ENCODE measurements around the gene FLOT1. TPM values are rescaled to one million over a fixed set of nuclear protein-coding genes. Genes with fewer than 3 reads are reported as not detected.

The FLOT1 gene
- total RNA-seq, 1 experiment from 2014 or later: 176 TPM

- BruUV-seq (replicated peaks): no TSS peak
- H3K27ac ChIP-seq (ENCODE audit: low read length): peak overlapping the region; percentile 96
- in situ Hi-C loops (cut with HindIII; ENCODE audit: low pct_unique_long_range_greater_than_20kb, low sequenced_read_pairs): no loop called here
- H3K27me3 ChIP-seq (ENCODE audit: control insufficient read depth, insufficient read depth, low read length): no peaks in the 10 kb centered on the region
- CTCF ChIA-PET: interaction anchor here (0.7 kb wide), 1 partner anchor 44 kb away, joined by 5 read pairs; no protein-coding TSS in a partner anchor
- intact Hi-C loops (cut with micrococcal nuclease; ENCODE audit: unreplicated experiment): loop anchor here (5.0 kb wide), 1 partner anchor 404 kb away; no protein-coding TSS in a partner anchor
- DNase-seq (ENCODE audit: low read depth, low spot score) (no peak), ATAC-seq (no peak)
- no peak for TF ChIP-seq TCF7L2 (IDR thresholded peaks at IDR 0.05; ENCODE audit: low read depth, low read length)
- H3K36me3 ChIP-seq (ENCODE audit: control insufficient read depth, insufficient read depth, low read length): no peaks in the 10 kb centered on the region
- H3K4me3 ChIP-seq (ENCODE audit: low read depth in 2 of 2, low read length in 2 of 2): peak overlapping the region; percentile 85 to 96
- POLR2A ChIA-PET: no interaction called here
- peaks cover 35% of the 10 kb centered on the region for H3K4me1 ChIP-seq (ENCODE audit: control insufficient read depth, insufficient read depth, low read length)
- no peaks in the 10 kb centered on the region for H3K9me3 ChIP-seq (ENCODE audit: control insufficient read depth, insufficient read depth, low read depth, low read length)
Observed at GRCh38 chr6:30683183-30683979, 59.1 kb downstream of the FLOT1 start.

- Histone ChIP-seq H3K27ac (ENCODE audit: low read length) (peak overlapping the region; percentile 96), H3K27me3 (ENCODE audit: control insufficient read depth, insufficient read depth, low read length) (no peaks in the 10 kb centered on the region), H3K4me3 (ENCODE audit: low read depth in 2 of 2, low read length in 2 of 2) (peak overlapping the region; percentile 85 to 96), H3K9me3 (ENCODE audit: control insufficient read depth, insufficient read depth, low read depth, low read length) (no peaks in the 10 kb centered on the region), H3K36me3 (ENCODE audit: control insufficient read depth, insufficient read depth, low read length) (no peaks in the 10 kb centered on the region), H3K4me1 (ENCODE audit: control insufficient read depth, insufficient read depth, low read length) (peaks cover 30% of the 10 kb centered on the region)
- ChIA-PET POLR2A (interaction anchor here (1.0 kb wide), 1 partner anchor 23 kb away, joined by 10 read pairs; no protein-coding TSS in a partner anchor), CTCF (interaction anchor here (0.6 to 1.0 kb wide), 2 partner anchors 19 to 46 kb away, joined by 3 to 4 read pairs; no protein-coding TSS in a partner anchor)
- no TSS peak for BruUV-seq (replicated peaks)
- intact Hi-C loops (cut with micrococcal nuclease; ENCODE audit: unreplicated experiment) (loop anchor here (5.0 kb wide), 1 partner anchor 405 kb away; no protein-coding TSS in a partner anchor), in situ Hi-C loops (cut with HindIII; ENCODE audit: low pct_unique_long_range_greater_than_20kb, low sequenced_read_pairs) (no loop called here)
- DNase-seq (ENCODE audit: low read depth, low spot score) (peak; percentile 52), ATAC-seq (peak; percentile 40)
- TF ChIP-seq SIN3A (IDR thresholded peaks at IDR 0.05; ENCODE audit: borderline replicate concordance, insufficient read depth, low read depth, low read length): no peak
- TF ChIP-seq CTCF (IDR thresholded peaks at IDR 0.05): no peak
- no peak for TF ChIP-seq TCF7L2 (IDR thresholded peaks at IDR 0.05; ENCODE audit: low read depth, low read length)
- peak; percentile 49; the same call in 1 of the 2 replicates for TF ChIP-seq POLR2AphosphoS5 (IDR thresholded peaks at IDR 0.05; ENCODE audit: low read depth, low read length)
Observed at GRCh38 chr6:30682143-30683117, 60.1 kb downstream of the FLOT1 start.

DNA sequence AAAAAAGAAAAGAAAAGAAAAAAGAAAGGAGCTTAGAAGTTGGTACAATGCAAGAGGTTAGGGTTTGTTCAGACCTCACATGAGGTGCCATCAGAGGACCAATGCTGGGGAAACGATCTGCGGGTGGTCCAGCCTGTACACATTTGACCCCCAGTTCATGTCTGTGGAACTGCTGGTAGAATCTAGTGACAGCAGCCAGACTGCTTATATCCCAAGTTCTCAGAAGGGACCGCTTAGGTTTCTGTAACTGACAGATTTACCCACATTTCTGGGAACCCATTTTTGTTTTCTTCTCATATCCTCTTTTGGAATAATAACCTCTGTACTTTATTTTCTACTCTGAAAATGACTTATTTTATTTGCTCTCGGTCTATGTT, 60.7 kb downstream of the FLOT1 start:
- intact Hi-C loops (cut with micrococcal nuclease; ENCODE audit: unreplicated experiment) (loop anchor here (1.0 to 5.0 kb wide), 3 partner anchors 41 to 406 kb away; no protein-coding TSS in a partner anchor), in situ Hi-C loops (cut with HindIII; ENCODE audit: low pct_unique_long_range_greater_than_20kb, low sequenced_read_pairs) (no loop called here)
- no peaks in the 10 kb centered on the region for H3K9me3 ChIP-seq (ENCODE audit: control insufficient read depth, insufficient read depth, low read depth, low read length)
- TF ChIP-seq SIN3A (IDR thresholded peaks at IDR 0.05; ENCODE audit: borderline replicate concordance, insufficient read depth, low read depth, low read length) (no peak), CTCF (IDR thresholded peaks at IDR 0.05) (no peak), POLR2AphosphoS5 (IDR thresholded peaks at IDR 0.05; ENCODE audit: low read depth, low read length) (no peak), TCF7L2 (IDR thresholded peaks at IDR 0.05; ENCODE audit: low read depth, low read length) (no peak), REST (IDR thresholded peaks at IDR 0.05; ENCODE audit: insufficient read depth in 1 of 2, low read depth in 2 of 2, low read length in 1 of 2) (no peak)
- BruUV-seq (replicated peaks): no TSS peak
- H3K4me3 ChIP-seq (ENCODE audit: low read depth in 2 of 2, low read length in 2 of 2): peak overlapping the region; percentile 85 to 96
- peaks cover 30% of the 10 kb centered on the region for H3K4me1 ChIP-seq (ENCODE audit: control insufficient read depth, insufficient read depth, low read length)
- ChIA-PET POLR2A (interaction anchor here (0.6 to 1.0 kb wide), 3 partner anchors 10 to 51 kb away, joined by 3 to 10 read pairs (median 5); no protein-coding TSS in a partner anchor), CTCF (interaction anchor here (0.6 to 1.3 kb wide), 3 partner anchors 20 to 49 kb away, joined by 3 to 4 read pairs (median 3); no protein-coding TSS in a partner anchor)
- no peaks in the 10 kb centered on the region for H3K36me3 ChIP-seq (ENCODE audit: control insufficient read depth, insufficient read depth, low read length)
- ATAC-seq: no peak
- H3K27me3 ChIP-seq (ENCODE audit: control insufficient read depth, insufficient read depth, low read length): no peaks in the 10 kb centered on the region
- H3K27ac ChIP-seq (ENCODE audit: low read length): peak overlapping the region; percentile 96
- DNase-seq (ENCODE audit: low read depth, low spot score): no peak

Measured in Panc1 (cell line).